ENCODE measurements around the gene FOLR2. TPM values are rescaled to one million over a fixed set of nuclear protein-coding genes. Genes with fewer than 3 reads are reported as not detected.

Gene FOLR2
- total and polyA plus RNA-seq, 2 of the 8 experiments (the other 6 are each of a cell fraction or from before 2014, with no cell fraction given), result not detected

DNA sequence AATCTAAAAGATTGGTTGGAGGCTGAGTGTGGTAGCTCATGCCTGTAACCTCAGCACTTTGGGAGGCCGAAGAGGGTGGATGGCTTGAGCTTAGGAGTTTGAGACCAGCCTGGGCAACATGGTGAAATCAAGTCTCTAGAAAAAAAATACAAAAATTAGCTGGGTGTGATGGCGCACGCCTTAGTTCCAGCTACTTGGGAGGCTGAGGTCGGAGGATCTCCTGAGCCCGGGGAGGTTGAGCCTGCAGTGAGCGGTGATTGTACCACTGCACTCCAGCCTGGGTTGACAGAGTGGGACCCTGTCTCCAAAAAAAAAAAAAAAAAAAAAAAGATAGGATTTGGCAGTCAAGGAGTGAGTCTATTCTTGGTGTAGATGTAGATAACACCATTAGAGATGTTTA is 14.0 kb upstream of the FOLR2 start:
- DNase-seq (ENCODE audit: low read depth in 1 of 2, low spot score in 2 of 2), result no peak
- POLR2A ChIA-PET (ENCODE audit: partially characterized antibody), result interaction anchor here (0.8 kb wide), 1 partner anchor 21 kb away, joined by 3 read pairs; no protein-coding TSS in a partner anchor
- TF ChIP-seq HDAC2 (IDR thresholded peaks at IDR 0.05; ENCODE audit: borderline replicate concordance in 1 of 2, low read depth in 2 of 2, low read length in 2 of 2) (no peak), ZNF274 (IDR thresholded peaks at IDR 0.05; ENCODE audit: borderline replicate concordance, extremely low read depth, low read length) (no peak), RNF2 (IDR thresholded peaks at IDR 0.05; ENCODE audit: borderline replicate concordance, low read depth, low read length, missing control alignments, poor library complexity, severe bottlenecking) (no peak), TAF1 (IDR thresholded peaks at IDR 0.05; ENCODE audit: low read depth, low read length) (no peak), USF2 (IDR thresholded peaks at IDR 0.05; ENCODE audit: low read length) (no peak), KDM5A (IDR thresholded peaks at IDR 0.05; ENCODE audit: low read length) (no peak), ASH2L (IDR thresholded peaks at IDR 0.05; ENCODE audit: low read length) (no peak), SP4 (IDR thresholded peaks at IDR 0.05; ENCODE audit: low read length) (no peak), SP1 (IDR thresholded peaks at IDR 0.05; ENCODE audit: low read depth, low read length) (no peak), CBX5 (IDR thresholded peaks at IDR 0.05; ENCODE audit: low read depth, low read length) (no peak)
- TF ChIP-seq, protein P1, sequence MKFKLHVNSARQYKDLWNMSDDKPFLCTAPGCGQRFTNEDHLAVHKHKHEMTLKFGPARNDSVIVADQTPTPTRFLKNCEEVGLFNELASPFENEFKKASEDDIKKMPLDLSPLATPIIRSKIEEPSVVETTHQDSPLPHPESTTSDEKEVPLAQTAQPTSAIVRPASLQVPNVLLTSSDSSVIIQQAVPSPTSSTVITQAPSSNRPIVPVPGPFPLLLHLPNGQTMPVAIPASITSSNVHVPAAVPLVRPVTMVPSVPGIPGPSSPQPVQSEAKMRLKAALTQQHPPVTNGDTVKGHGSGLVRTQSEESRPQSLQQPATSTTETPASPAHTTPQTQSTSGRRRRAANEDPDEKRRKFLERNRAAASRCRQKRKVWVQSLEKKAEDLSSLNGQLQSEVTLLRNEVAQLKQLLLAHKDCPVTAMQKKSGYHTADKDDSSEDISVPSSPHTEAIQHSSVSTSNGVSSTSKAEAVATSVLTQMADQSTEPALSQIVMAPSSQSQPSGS (IDR thresholded peaks at IDR 0.05; ENCODE audit: low read length), result no peak

More for the DNA sequence above, 14.0 kb upstream of the FOLR2 start:
- Histone ChIP-seq H2AK5ac (ENCODE audit: low read depth, low read length) (no peak overlapping the region), H2BK20ac (ENCODE audit: low read length) (no peak overlapping the region), H3K4me2 (ENCODE audit: insufficient read depth in 1 of 2, low read depth in 2 of 2, low read length in 2 of 2) (no peak overlapping the region), H3K9ac (replicated peaks in 1 of 4; ENCODE audit: extremely low read depth in 1 of 4, low read depth in 3 of 4, low read length in 3 of 4) (no peak overlapping the region), H2BK12ac (ENCODE audit: low read depth, low read length) (no peak overlapping the region), H3K4me1 (replicated peaks in 1 of 4; ENCODE audit: control insufficient read depth in 3 of 4, insufficient read depth in 4 of 4, low read length in 3 of 4) (no peaks in the 10 kb centered on the region), H3K56ac (replicated peaks; ENCODE audit: insufficient read length, low read depth, low read length) (no peak overlapping the region), H3K23me2 (ENCODE audit: low read depth, low read length) (no peaks in the 10 kb centered on the region), H3K4ac (replicated peaks; ENCODE audit: insufficient read length, low read depth, low read length) (no peak overlapping the region), H4K8ac (ENCODE audit: extremely low read depth, insufficient read depth, low read length) (no peak overlapping the region), H4K20me1 (replicated peaks in 1 of 2; ENCODE audit: control insufficient read depth in 1 of 2, insufficient read depth in 2 of 2, low read length in 2 of 2) (no peaks in the 10 kb centered on the region), H3K23ac (ENCODE audit: insufficient read length) (no peak overlapping the region), H4K91ac (replicated peaks; ENCODE audit: insufficient read length, low read length) (no peak overlapping the region), H2BK5ac (ENCODE audit: low read depth, low read length) (no peak overlapping the region), H2BK15ac (ENCODE audit: low read length) (no peak overlapping the region), H2BK120ac (replicated peaks; ENCODE audit: low read depth, low read length) (no peak overlapping the region), H3K79me1 (ENCODE audit: low read depth, low read length) (no peaks in the 10 kb centered on the region), H4K5ac (ENCODE audit: insufficient read length, low read depth, low read length) (no peak overlapping the region), H3K79me2 (ENCODE audit: control insufficient read depth in 1 of 2, insufficient read depth in 2 of 2, low read length in 2 of 2) (no peaks in the 10 kb centered on the region), H2AFZ (ENCODE audit: low read length) (no peak overlapping the region), H3K27me3 (replicated peaks in 1 of 4; ENCODE audit: control insufficient read depth in 3 of 4, extremely low read depth in 1 of 4, insufficient read depth in 3 of 4, low read length in 3 of 4) (no peaks in the 10 kb centered on the region), H3K9me3 (ENCODE audit: insufficient read depth in 2 of 2, low read depth in 1 of 2, low read length in 1 of 2) (no peaks in the 10 kb centered on the region), H3K36me3 (ENCODE audit: control insufficient read depth in 2 of 4, insufficient read depth in 4 of 4, low read length in 3 of 4) (no peaks in the 10 kb centered on the region), H3K14ac (ENCODE audit: insufficient read length) (no peak overlapping the region), H3K18ac (ENCODE audit: extremely low read depth, low read length) (no peak overlapping the region), H3K27ac (ENCODE audit: low read depth, low read length) (no peak overlapping the region), H3K4me3 (ENCODE audit: extremely low read depth in 1 of 4, insufficient read depth in 2 of 4, low read depth in 3 of 4, low read length in 4 of 4) (no peak overlapping the region)
- CTCF ChIA-PET (ENCODE audit: partially characterized antibody), result interaction anchor here (0.6 to 1.5 kb wide), 2 partner anchors 8 to 301 kb away, joined by 3 read pairs; no protein-coding TSS in a partner anchor
- 89% methylated on average over 6 of the region's 6 CpGs; no CpG with 5 or more reads in 1 of the 2 experiments for WGBS, 2 experiments (ENCODE audit: extremely low coverage in 1 of 2, insufficient coverage in 1 of 2, insufficient read length in 1 of 2, insufficient replicate concordance in 2 of 2, low coverage in 1 of 2, low lambda C conversion rate in 2 of 2, missing lambda C conversion rate in 1 of 2)
- no peak for FAIRE-seq

All from H1 (cell line).